Pulmonary artery endothelial cell (primary cell): ENCODE data around the gene NCAM1. TPM values are rescaled to one million over a fixed set of nuclear protein-coding genes. Genes with fewer than 3 reads are reported as not detected.

ENCODE experiments used
- DNase-seq: peaks from one replicate; pipeline ENCODE4 v3.0.0-alpha.2; 2011; ENCODE audit warnings: low read depth, low spot score
- total RNA-seq: library from RNA; depleted of rRNA; stranded (reverse); fragments of >200 nt; gene quantifications from 2 replicates; pipeline ENCODE4 v1.2.3, GENCODE V29; 2014

NCAM1 gene
- total RNA-seq, 1 donor from 2014 or later: 0.07 TPM

- DNase-seq: no peak
Measured at GRCh38 chr11:112968941-112969713, 7.9 kb downstream of the NCAM1 start.

- DNase-seq: no peak
Measured at GRCh38 chr11:112971195-112971594, 10.0 kb downstream of the NCAM1 start.

- no peak for DNase-seq
Measured at GRCh38 chr11:112971827-112972226, 10.6 kb downstream of the NCAM1 start.

- DNase-seq: no peak
Measured at GRCh38 chr11:112972399-112973145, 11.4 kb downstream of the NCAM1 start.

- no peak for DNase-seq
Measured at GRCh38 chr11:112975051-112975450, 13.8 kb downstream of the NCAM1 start.

GRCh38 chr11:112975493-112975892 is 14.3 kb downstream of the NCAM1 start:
- DNase-seq: no peak

GRCh38 chr11:112977755-112978154 is 16.5 kb downstream of the NCAM1 start:
- DNase-seq: no peak

GRCh38 chr11:112983887-112984286 is 22.7 kb downstream of the NCAM1 start:
- no peak for DNase-seq

- no peak for DNase-seq
Measured at GRCh38 chr11:112989198-112989597, 28.0 kb downstream of the NCAM1 start.

GRCh38 chr11:112993808-112994207 is 32.6 kb downstream of the NCAM1 start:
- no peak for DNase-seq

- no peak for DNase-seq
Measured at GRCh38 chr11:112995423-112996090, 34.3 kb downstream of the NCAM1 start.

GRCh38 chr11:112996994-112997393 is 35.8 kb downstream of the NCAM1 start:
- DNase-seq: no peak

GRCh38 chr11:112997857-112998466 is 36.7 kb downstream of the NCAM1 start:
- DNase-seq: no peak

GRCh38 chr11:112999520-112999919 is 38.3 kb downstream of the NCAM1 start:
- DNase-seq: no peak

GRCh38 chr11:113001709-113002108 is 40.5 kb downstream of the NCAM1 start:
- DNase-seq: no peak

- DNase-seq: no peak
Measured at GRCh38 chr11:113006896-113007445, 45.8 kb downstream of the NCAM1 start.

- DNase-seq: no peak
Measured at GRCh38 chr11:113014262-113015097, 53.3 kb downstream of the NCAM1 start.

GRCh38 chr11:113015098-113015455 is 53.9 kb downstream of the NCAM1 start:
- no peak for DNase-seq

- DNase-seq: no peak
Measured at GRCh38 chr11:113016905-113017304, 55.7 kb downstream of the NCAM1 start.

- DNase-seq: no peak
Measured at GRCh38 chr11:113018913-113019312, 57.7 kb downstream of the NCAM1 start.

GRCh38 chr11:113019711-113020110 is 58.5 kb downstream of the NCAM1 start:
- DNase-seq: no peak
